Measurements from ENCODE around the gene ACKR3. TPM values are rescaled to one million over a fixed set of nuclear protein-coding genes. Genes with fewer than 3 reads are reported as not detected.
A peak's percentile ranks its signal among the peaks of the same experiment; 100 is the strongest.

Gene ACKR3
- total and polyA plus RNA-seq, 2 donors (not counting 1 experiment from before 2014, with no cell fraction given), result 7.1 to 15.3 TPM

DNA sequence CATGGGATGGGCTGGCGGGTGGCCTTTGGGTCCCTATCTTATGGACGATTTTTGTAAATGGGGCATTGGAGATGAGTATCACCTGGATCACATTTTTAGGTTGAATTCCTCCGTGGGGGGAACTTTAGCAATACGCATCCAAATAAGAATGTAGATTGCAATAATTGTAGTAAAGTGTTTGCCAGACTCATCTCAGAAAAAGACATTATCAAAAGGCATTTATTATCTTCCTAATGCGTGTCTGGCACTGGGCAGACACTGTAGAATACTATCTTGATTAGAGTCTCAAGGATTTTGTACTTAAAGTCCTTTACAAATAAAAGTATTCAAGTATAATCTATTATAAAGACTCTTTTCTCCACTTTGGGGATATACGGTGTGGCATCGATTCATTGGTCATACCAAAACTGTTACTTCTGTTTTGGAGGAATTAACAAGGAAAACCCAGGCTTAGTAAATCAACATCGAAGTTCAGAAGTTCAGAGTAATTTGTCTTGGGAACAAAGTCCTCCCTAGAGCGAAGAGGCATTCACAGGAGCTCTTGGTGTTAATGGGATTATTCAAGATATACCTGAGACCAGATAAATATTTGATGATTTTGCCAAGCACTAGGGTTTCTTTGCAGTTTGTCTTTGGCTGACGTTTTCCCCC is 578 bp upstream of the ACKR3 start:
- H3K79me2 ChIP-seq (ENCODE audit: control insufficient read depth, insufficient read depth, low read length), result peaks cover 2% of the 10 kb centered on the region
- DNase-seq (peak; percentile 45), ATAC-seq (ENCODE audit: low read depth) (no peak)
- ChIA-PET POLR2A (interaction anchor here (0.8 to 2.4 kb wide), 7 partner anchors 13 to 166 kb away, joined by 3 to 12 read pairs (median 4); no protein-coding TSS in a partner anchor), CTCF (interaction anchor here (0.8 to 11.2 kb wide), 27 partner anchors 10 to 517 kb away, joined by 3 to 429 read pairs (median 7); partner anchors contain the start of gene COPS8)
- peaks cover 30 to 40% of the 10 kb centered on the region in 2 donors for H3K4me1 ChIP-seq (ENCODE audit: control insufficient read depth in 2 of 2, insufficient read depth in 2 of 2, low read length in 2 of 2)
- TF ChIP-seq EZH2 (IDR thresholded peaks at IDR 0.05; ENCODE audit: borderline replicate concordance, insufficient read depth, low read depth, low read length, poor library complexity, severe bottlenecking), result no peak
- TF ChIP-seq, protein P1, sequence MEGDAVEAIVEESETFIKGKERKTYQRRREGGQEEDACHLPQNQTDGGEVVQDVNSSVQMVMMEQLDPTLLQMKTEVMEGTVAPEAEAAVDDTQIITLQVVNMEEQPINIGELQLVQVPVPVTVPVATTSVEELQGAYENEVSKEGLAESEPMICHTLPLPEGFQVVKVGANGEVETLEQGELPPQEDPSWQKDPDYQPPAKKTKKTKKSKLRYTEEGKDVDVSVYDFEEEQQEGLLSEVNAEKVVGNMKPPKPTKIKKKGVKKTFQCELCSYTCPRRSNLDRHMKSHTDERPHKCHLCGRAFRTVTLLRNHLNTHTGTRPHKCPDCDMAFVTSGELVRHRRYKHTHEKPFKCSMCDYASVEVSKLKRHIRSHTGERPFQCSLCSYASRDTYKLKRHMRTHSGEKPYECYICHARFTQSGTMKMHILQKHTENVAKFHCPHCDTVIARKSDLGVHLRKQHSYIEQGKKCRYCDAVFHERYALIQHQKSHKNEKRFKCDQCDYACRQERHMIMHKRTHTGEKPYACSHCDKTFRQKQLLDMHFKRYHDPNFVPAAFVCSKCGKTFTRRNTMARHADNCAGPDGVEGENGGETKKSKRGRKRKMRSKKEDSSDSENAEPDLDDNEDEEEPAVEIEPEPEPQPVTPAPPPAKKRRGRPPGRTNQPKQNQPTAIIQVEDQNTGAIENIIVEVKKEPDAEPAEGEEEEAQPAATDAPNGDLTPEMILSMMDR (IDR thresholded peaks at IDR 0.05), result no peak
- intact Hi-C loops (cut with micrococcal nuclease), result loop anchor here (1.0 to 10.0 kb wide), 5 partner anchors 24 to 516 kb away; partner anchors contain the start of gene COPS8
- H3K27me3 ChIP-seq (replicated peaks in 1 of 4; ENCODE audit: control extremely low read depth in 1 of 4, control insufficient read depth in 3 of 4, insufficient read depth in 4 of 4, low read length in 3 of 4), result peaks cover 0 to 4% (median 0%) of the 10 kb centered on the region in 4 experiments
- H3K27ac Mint-ChIP-seq, result peak overlapping the region; percentile 87
- no peaks in the 10 kb centered on the region for H3K9me3 Mint-ChIP-seq (ENCODE audit: insufficient read depth)
- H3K9me3 ChIP-seq (ENCODE audit: control extremely low read depth in 1 of 3, control insufficient read depth in 2 of 3, insufficient read depth in 1 of 3, low read length in 2 of 3), result no peaks in the 10 kb centered on the region
- H3K27ac ChIP-seq (ENCODE audit: low read length in 2 of 2), result peak overlapping the region in 1 of 2 donors; percentile 62
- peak overlapping the region; percentile 95 for H3K4me3 Mint-ChIP-seq
- H2AFZ ChIP-seq (ENCODE audit: insufficient read depth, low read depth, low read length, poor library complexity, severe bottlenecking), result peak overlapping the region; percentile 66
- H3K4me3 ChIP-seq (ENCODE audit: control extremely low read depth in 1 of 5, extremely low read depth in 1 of 5, insufficient read depth in 1 of 5, low read depth in 2 of 5, low read length in 4 of 5), result peak overlapping the region; percentile 23 to 67 (median 55)
- peak overlapping the region; percentile 67 for H3K9ac ChIP-seq (ENCODE audit: low read length)
- peak overlapping the region; percentile 86 for H3K4me2 ChIP-seq (replicated peaks; ENCODE audit: low read depth, low read length, poor library complexity, severe bottlenecking)
- 29% methylated on average over 7 of the region's 10 CpGs for WGBS (ENCODE audit: insufficient coverage)
- no peaks in the 10 kb centered on the region for H3K27me3 Mint-ChIP-seq
- H3K36me3 ChIP-seq (replicated peaks in 1 of 2; ENCODE audit: control extremely low read depth in 1 of 2, control insufficient read depth in 1 of 2, extremely low read depth in 1 of 2, insufficient read depth in 2 of 2, low read length in 1 of 2), result no peaks in the 10 kb centered on the region
- H3K4me1 Mint-ChIP-seq, result peaks cover 41% of the 10 kb centered on the region
- H4K20me1 ChIP-seq (ENCODE audit: control insufficient read depth, insufficient read depth, low read length, poor library complexity, severe bottlenecking), result peaks cover 3% of the 10 kb centered on the region
